H1 (cell line): ENCODE measurements around the gene HERC4. TPM values are rescaled to one million over a fixed set of nuclear protein-coding genes. Genes with fewer than 3 reads are reported as not detected.

Experiments
- CTCF ChIA-PET: fragments of 300-600 bp; sonication (Branson Sonifier 250); formaldehyde crosslinking; loops from one replicate; lab custom pipeline; 2021; ENCODE audit not compliant: partially characterized antibody; lab: Charles Lee
- POLR2A ChIA-PET: fragments of 300-600 bp; sonication (Branson Sonifier 250); formaldehyde crosslinking; loops from one replicate; lab custom pipeline; 2021; ENCODE audit warnings: inconsistent platforms; ENCODE audit not compliant: partially characterized antibody; lab: Charles Lee
- DNase-seq, 2 experiments: peaks; one replicate each; pipeline versions ENCODE4 v3.0.0 to v3.0.0-alpha.2; 2010 to 2022; ENCODE audit warnings: low spot score in 2 of 2, low read depth in 1 of 2, mixed read lengths in 1 of 2
- FAIRE-seq: peaks from 2 replicates; lab custom pipeline; 2011; peaks lifted over from hg19 to GRCh38; lab: Jason Lieb, UNC
- H2AFZ ChIP-seq: 2 replicates; pipeline ENCODE4 v1.8.1; 2012; ENCODE audit warnings: low read length, inconsistent platforms
- H2AK5ac ChIP-seq: 2 replicates; pipeline ENCODE4 v1.6.1; 2013; ENCODE audit warnings: low read depth, low read length
- H2BK120ac ChIP-seq: replicated peaks from 2 replicates; pipeline ENCODE3; 2013; ENCODE audit warnings: low read depth, low read length, inconsistent platforms
- H2BK12ac ChIP-seq: 2 replicates; pipeline ENCODE4 v1.6.1; 2013; ENCODE audit warnings: low read depth, low read length
- H2BK15ac ChIP-seq: 2 replicates; pipeline ENCODE4 v1.6.1; 2013; ENCODE audit warnings: low read length
- H2BK20ac ChIP-seq: 2 replicates; pipeline ENCODE4 v1.6.1; 2013; ENCODE audit warnings: low read length
- H2BK5ac ChIP-seq: 2 replicates; pipeline ENCODE4 v1.6.1; 2013; ENCODE audit warnings: low read depth, low read length
- H3K14ac ChIP-seq: 2 replicates; pipeline ENCODE4 v1.6.1; 2013; ENCODE audit warnings: inconsistent platforms; ENCODE audit not compliant: insufficient read length
- H3K18ac ChIP-seq: 2 replicates; pipeline ENCODE4 v1.6.1; 2013; ENCODE audit warnings: low read length; ENCODE audit errors: extremely low read depth
- H3K23ac ChIP-seq: 2 replicates; pipeline ENCODE4 v1.6.1; 2013; ENCODE audit warnings: inconsistent platforms; ENCODE audit not compliant: insufficient read length
- H3K23me2 ChIP-seq: 2 replicates; pipeline ENCODE4 v1.6.1; 2013; ENCODE audit warnings: low read depth, low read length
- H3K27ac ChIP-seq: 2 replicates; pipeline ENCODE4 v1.6.1; 2011; ENCODE audit warnings: low read depth, low read length, inconsistent platforms
- H3K27me3 ChIP-seq, 4 experiments: replicated peaks in 1 of 4; 1 replicate in 1 of 4; 2 replicates in 3 of 4; pipeline versions ENCODE4 v1.6.1 to v1.8.1; 2011 to 2013; ENCODE audit warnings: low read length in 3 of 4, mild to moderate bottlenecking in 3 of 4, inconsistent platforms in 2 of 4, mixed read lengths in 2 of 4, moderate library complexity in 1 of 4; ENCODE audit not compliant: control insufficient read depth in 3 of 4, insufficient read depth in 3 of 4; ENCODE audit errors: extremely low read depth in 1 of 4
- H3K36me3 ChIP-seq, 4 experiments: 2 replicates each; pipeline versions ENCODE4 v1.6.1 to v1.8.1; 2011 to 2013; ENCODE audit warnings: mild to moderate bottlenecking in 4 of 4, low read length in 3 of 4, moderate library complexity in 2 of 4, control low read depth in 1 of 4, inconsistent platforms in 1 of 4; ENCODE audit not compliant: insufficient read depth in 4 of 4, control insufficient read depth in 2 of 4
- H3K4ac ChIP-seq: replicated peaks from 2 replicates; pipeline ENCODE3; 2013; ENCODE audit warnings: low read length, low read depth, mixed read lengths, inconsistent platforms; ENCODE audit not compliant: insufficient read length
- H3K4me1 ChIP-seq, 4 experiments: replicated peaks in 1 of 4; 1 replicate in 1 of 4; 2 replicates in 3 of 4; pipeline versions ENCODE4 v1.6.1 to v1.8.1; 2011 to 2013; ENCODE audit warnings: low read length in 3 of 4, inconsistent platforms in 2 of 4, mixed read lengths in 1 of 4; ENCODE audit not compliant: insufficient read depth in 4 of 4, control insufficient read depth in 3 of 4
- H3K4me2 ChIP-seq, 2 experiments: 2 replicates each; pipeline versions ENCODE4 v1.6.1 to v1.8.1; 2011 to 2013; ENCODE audit warnings: low read depth in 2 of 2, low read length in 2 of 2, control low read depth in 1 of 2, inconsistent platforms in 1 of 2, mild to moderate bottlenecking in 1 of 2; ENCODE audit not compliant: insufficient read depth in 1 of 2
- H3K4me3 ChIP-seq, 4 experiments: fragments of 200-600, 300-600 bp in 1 of 4; sonication (generic), shearing (Covaris generic), sonication (Bioruptor Twin) in 1 of 4; 2 replicates each; pipeline versions ENCODE4 v1.5.1 to v1.8.1; 2011 to 2016; ENCODE audit warnings: low read length in 4 of 4, low read depth in 3 of 4, control low read depth in 2 of 4, inconsistent platforms in 2 of 4, mild to moderate bottlenecking in 2 of 4, mixed read lengths in 1 of 4, moderate library complexity in 1 of 4; ENCODE audit not compliant: insufficient read depth in 2 of 4; ENCODE audit errors: extremely low read depth in 1 of 4
- H3K56ac ChIP-seq: replicated peaks from 2 replicates; pipeline ENCODE3; 2013; ENCODE audit warnings: low read depth, mild to moderate bottlenecking, mixed read lengths, low read length, inconsistent platforms; ENCODE audit not compliant: insufficient read length
- H3K79me1 ChIP-seq: 2 replicates; pipeline ENCODE4 v1.6.1; 2013; ENCODE audit warnings: low read depth, low read length, control low read depth
- H3K79me2 ChIP-seq, 2 experiments: 2 replicates each; pipeline versions ENCODE4 v1.6.1 to v1.8.1; 2012 to 2013; ENCODE audit warnings: low read length in 2 of 2, mild to moderate bottlenecking in 2 of 2, inconsistent platforms in 1 of 2; ENCODE audit not compliant: insufficient read depth in 2 of 2, control insufficient read depth in 1 of 2
- H3K9ac ChIP-seq, 4 experiments: replicated peaks in 1 of 4; 1 replicate in 1 of 4; 2 replicates in 3 of 4; pipeline versions ENCODE4 v1.6.1 to v1.8.1; 2011 to 2013; ENCODE audit warnings: low read depth in 3 of 4, low read length in 3 of 4, control low read depth in 2 of 4, mild to moderate bottlenecking in 2 of 4, moderate library complexity in 2 of 4, inconsistent platforms in 1 of 4; ENCODE audit errors: extremely low read depth in 1 of 4
- H3K9me3 ChIP-seq, 2 experiments: 2 replicates each; pipeline versions ENCODE4 v1.6.1 to v1.8.1; 2012 to 2013; ENCODE audit warnings: mild to moderate bottlenecking in 2 of 2, moderate library complexity in 2 of 2, control low read depth in 1 of 2, inconsistent platforms in 1 of 2, low read depth in 1 of 2, low read length in 1 of 2, mixed read lengths in 1 of 2; ENCODE audit not compliant: insufficient read depth in 2 of 2
- H4K20me1 ChIP-seq, 2 experiments: replicated peaks in 1 of 2; 2 replicates each; pipeline versions ENCODE3 to v1.8.1; 2011 to 2013; ENCODE audit warnings: inconsistent platforms in 2 of 2, low read length in 2 of 2, mild to moderate bottlenecking in 1 of 2; ENCODE audit not compliant: insufficient read depth in 2 of 2, control insufficient read depth in 1 of 2
- H4K5ac ChIP-seq: 2 replicates; pipeline ENCODE4 v1.6.1; 2013; ENCODE audit warnings: low read length, low read depth, mixed read lengths, inconsistent platforms; ENCODE audit not compliant: insufficient read length
- H4K8ac ChIP-seq: 2 replicates; pipeline ENCODE4 v1.8.0; 2013; ENCODE audit warnings: mild to moderate bottlenecking, moderate library complexity, low read length, inconsistent platforms; ENCODE audit not compliant: insufficient read depth; ENCODE audit errors: extremely low read depth
- H4K91ac ChIP-seq: replicated peaks from 2 replicates; pipeline ENCODE3; 2013; ENCODE audit warnings: low read length, mixed read lengths, inconsistent platforms; ENCODE audit not compliant: insufficient read length
- ASH2L ChIP-seq: fragments of 200-600, 300-600 bp; sonication (generic); IDR thresholded peaks from one replicate; pipeline ENCODE4 v1.7.1; 2017; ENCODE audit warnings: low read length
- CBX8 ChIP-seq: fragments of 300-800, 300-1000 bp; sonication (generic); IDR thresholded peaks from 2 replicates; pipeline ENCODE4 v1.7.1; 2016; ENCODE audit warnings: low read depth, low read length, borderline replicate concordance
- CEBPB ChIP-seq: IDR thresholded peaks from 2 replicates; pipeline ENCODE4 v1.6.1; 2012; ENCODE audit warnings: low read depth, low read length
- CHD2 ChIP-seq: IDR thresholded peaks from 2 replicates; pipeline ENCODE4 v1.6.1; 2012; ENCODE audit warnings: low read length, improper control_type of control experiment
- CTBP2 ChIP-seq: IDR thresholded peaks from 2 replicates; pipeline ENCODE4 v1.7.0; 2011; ENCODE audit warnings: borderline replicate concordance, mild to moderate bottlenecking, moderate library complexity, mixed read lengths, low read length; ENCODE audit not compliant: insufficient read depth, insufficient read length
- E2F6 ChIP-seq: IDR thresholded peaks from 2 replicates; pipeline ENCODE4 v1.6.1; 2012; ENCODE audit warnings: inconsistent platforms
- HDAC2 ChIP-seq, 2 experiments: fragments of 300-600 bp in 1 of 2; sonication (generic) in 1 of 2; IDR thresholded peaks; 2 replicates each; pipeline ENCODE4 v1.6.1; 2011 to 2012; ENCODE audit warnings: low read depth in 2 of 2, low read length in 2 of 2, mild to moderate bottlenecking in 2 of 2, moderate library complexity in 2 of 2, borderline replicate concordance in 1 of 2, inconsistent platforms in 1 of 2
- JUND ChIP-seq: IDR thresholded peaks from 2 replicates; pipeline ENCODE4 v1.6.1; 2011; ENCODE audit warnings: mild to moderate bottlenecking, improper control_type of control experiment, low read length
- KDM4A ChIP-seq: IDR thresholded peaks from one replicate; pipeline ENCODE4 v1.7.1; 2012; ENCODE audit warnings: low read depth, mild to moderate bottlenecking, moderate library complexity, low read length, inconsistent platforms; ENCODE audit not compliant: severe bottlenecking
- POLR2A ChIP-seq, 2 experiments: IDR thresholded peaks; 1 replicate in 1 of 2; 2 replicates in 1 of 2; pipeline ENCODE4 v1.6.1; 2011; ENCODE audit warnings: low read depth in 2 of 2, low read length in 2 of 2, mild to moderate bottlenecking in 2 of 2; ENCODE audit errors: control extremely low read depth in 1 of 2
- SIX5 ChIP-seq: IDR thresholded peaks from 2 replicates; pipeline ENCODE4 v1.6.1; 2011; ENCODE audit warnings: mild to moderate bottlenecking, low read depth, low read length
- TAF1 ChIP-seq: IDR thresholded peaks from 2 replicates; pipeline ENCODE4 v1.6.1; 2011; ENCODE audit warnings: mild to moderate bottlenecking, low read depth, low read length
- ZNF274 ChIP-seq: IDR thresholded peaks from 2 replicates; pipeline ENCODE4 v1.7.0; 2012; ENCODE audit warnings: low read length, borderline replicate concordance; ENCODE audit errors: extremely low read depth
- WGBS, 2 experiments: shearing (Covaris generic) in 1 of 2; methylation state at CpG; one replicate each; pipeline versions ENCODE4 v1.1.6 to v1.1.7; 2013 to 2015; ENCODE audit warnings: low lambda C conversion rate in 2 of 2, mixed read lengths in 2 of 2, inconsistent platforms in 1 of 2, low coverage in 1 of 2, missing lambda C conversion rate in 1 of 2; ENCODE audit not compliant: insufficient replicate concordance in 2 of 2, insufficient coverage in 1 of 2, insufficient read length in 1 of 2; ENCODE audit errors: extremely low coverage in 1 of 2, missing lambda C conversion rate in 1 of 2; 5-methylcytosine and 5-hydroxymethylcytosine counted together
- polyA plus RNA-seq, 7 experiments: library from polyadenylated mRNA; depleted of rRNA in 3 of 7; stranded (reverse) in 5 of 7; unstranded in 2 of 7; fragments of >200 nt in 5 of 7; fragments of 200-250 nt in 2 of 7; gene quantifications; 1 replicate in 5 of 7; 2 replicates in 1 of 7; 4 replicates in 1 of 7; pipeline versions ENCODE4 v1.2.1 to v1.2.3, GENCODE V29; 2011 to 2013; ENCODE audit warnings: missing spikeins in 2 of 7, mixed read lengths in 2 of 7
- total RNA-seq: library from RNA; stranded (reverse); fragmentation: NEBNext Ultra II Directional; extraction: Animal tissue kit (Norgen Biotek cat#: 25700); gene quantifications from 2 replicates; pipeline ENCODE4 v1.2.1, GENCODE V29; 2021

HERC4 gene
- total and polyA plus RNA-seq, 2 of the 8 experiments (the other 6 are each of a cell fraction or from before 2014, with no cell fraction given) = 7.5 to 44.0 TPM

GRCh38 chr10:68049289-68050078 is 25.6 kb downstream of the HERC4 start:
- H3K4me3 ChIP-seq = no peak overlapping the region
- no peak overlapping the region for H3K9ac ChIP-seq
- ChIA-PET CTCF (interaction anchor here (0.6 kb wide), 1 partner anchor 86 kb away, joined by 3 read pairs; no protein-coding TSS in a partner anchor), POLR2A (no interaction called here)
- FAIRE-seq (no peak), DNase-seq (no peak)
- H4K20me1 ChIP-seq = peaks cover 0 to 1% of the 10 kb centered on the region in 2 experiments
- no peak overlapping the region for H3K23ac ChIP-seq
- H2BK15ac ChIP-seq = no peak overlapping the region
- H3K14ac ChIP-seq = no peak overlapping the region
- no peak overlapping the region for H4K5ac ChIP-seq
- H2AFZ ChIP-seq = no peak overlapping the region
- H4K8ac ChIP-seq = no peak overlapping the region
- no peak overlapping the region for H3K4me2 ChIP-seq
- peak overlapping the region; percentile 14; the same call in 1 of the 2 replicates for H2BK12ac ChIP-seq
- no peak overlapping the region for H3K4ac ChIP-seq
- H3K36me3 ChIP-seq = no peaks in the 10 kb centered on the region
- no peaks in the 10 kb centered on the region for H3K9me3 ChIP-seq
- H3K4me1 ChIP-seq = no peaks in the 10 kb centered on the region
- H2BK20ac ChIP-seq = no peak overlapping the region
- H3K23me2 ChIP-seq = no peaks in the 10 kb centered on the region
- H3K79me1 ChIP-seq = no peaks in the 10 kb centered on the region; the same call in 1 of the 2 replicates
- no peaks in the 10 kb centered on the region for H3K27me3 ChIP-seq
- H2BK120ac ChIP-seq = no peak overlapping the region
- WGBS, 2 experiments = 95% methylated on average over 7 of the region's 8 CpGs; no CpG with 5 or more reads in 1 of the 2 experiments
- H3K27ac ChIP-seq = no peak overlapping the region
- H2BK5ac ChIP-seq = no peak overlapping the region
- H3K79me2 ChIP-seq = peaks cover 0 to 20% of the 10 kb centered on the region in 2 experiments; a peak in 2 of 4 replicates
- no peak overlapping the region for H2AK5ac ChIP-seq
- H4K91ac ChIP-seq = no peak overlapping the region
- no peak overlapping the region for H3K56ac ChIP-seq
- H3K18ac ChIP-seq = no peak overlapping the region
- no peak for TF ChIP-seq CHD2
- no peak for TF ChIP-seq ASH2L
- TF ChIP-seq E2F6 = no peak
- no peak for TF ChIP-seq CTBP2
- TF ChIP-seq POLR2A (IDR thresholded peaks at IDR 0.05; ENCODE audit: control extremely low read depth in 1 of 2, low read depth in 2 of 2, low read length in 2 of 2) = no peak
- no peak for TF ChIP-seq ZNF274
- TF ChIP-seq TAF1 = no peak
- no peak for TF ChIP-seq CEBPB
- no peak for TF ChIP-seq KDM4A
- no peak for TF ChIP-seq SIX5
- no peak for TF ChIP-seq JUND
- no peak for TF ChIP-seq CBX8
- TF ChIP-seq HDAC2 (IDR thresholded peaks at IDR 0.05; ENCODE audit: borderline replicate concordance in 1 of 2, low read depth in 2 of 2, low read length in 2 of 2) = no peak
